Measurements from ENCODE around the gene CYP2W1.

CYP2W1 gene

DNA sequence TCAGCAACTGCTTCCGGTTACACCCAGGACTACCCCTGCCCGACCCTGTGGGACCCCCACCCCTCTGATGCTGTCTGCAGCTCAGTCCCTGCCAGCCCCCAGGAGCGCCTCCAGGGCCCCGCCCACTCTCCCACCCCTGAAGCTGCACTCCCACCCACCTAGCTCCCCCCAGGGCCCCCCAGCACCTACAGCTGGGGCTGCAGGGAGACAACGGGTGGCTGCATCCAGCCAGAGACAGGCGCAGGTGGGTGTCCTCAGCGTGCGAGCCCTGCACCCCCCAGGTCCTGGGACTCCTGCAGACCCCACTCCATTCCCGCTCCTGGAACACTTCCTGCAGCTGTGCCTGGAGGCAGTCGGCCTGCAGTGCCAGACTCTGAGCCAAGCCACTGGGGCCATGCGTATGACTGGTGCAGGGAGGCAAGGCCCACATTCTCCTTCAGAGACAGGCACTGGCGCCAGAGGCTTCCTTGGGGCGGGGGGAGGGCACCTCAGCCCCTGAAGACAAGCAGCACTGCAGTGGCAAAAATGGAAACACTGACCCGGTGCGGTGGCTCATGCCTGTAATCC lies 6.1 kb downstream of the CYP2W1 start:
- Histone ChIP-seq H3K9me3 (ENCODE audit: control extremely low read depth in 1 of 5, control insufficient read depth in 4 of 5, insufficient read depth in 2 of 5, low read depth in 1 of 5, low read length in 4 of 5) (no peaks in the 10 kb centered on the region), H3K27ac (ENCODE audit: insufficient read depth in 1 of 2, low read depth in 1 of 2, low read length in 2 of 2, poor library complexity in 1 of 2, severe bottlenecking in 2 of 2) (no peak overlapping the region), H3K27me3 (replicated peaks in 2 of 5; ENCODE audit: control insufficient read depth in 4 of 5, insufficient read depth in 5 of 5, low read length in 4 of 5) (peaks cover 0 to 36% (median 2%) of the 10 kb centered on the region in 5 experiments), H3K36me3 (ENCODE audit: control insufficient read depth in 4 of 4, insufficient read depth in 4 of 4, low read length in 3 of 4) (no peaks in the 10 kb centered on the region), H3K4me3 (ENCODE audit: control insufficient read depth in 1 of 7, extremely low read depth in 1 of 7, insufficient read depth in 4 of 7, low read depth in 2 of 7, low read length in 6 of 7) (no peak overlapping the region), H3K4me1 (ENCODE audit: control extremely low read depth in 1 of 4, control insufficient read depth in 4 of 4, insufficient read depth in 4 of 4, low read length in 3 of 4) (peaks cover 0 to 19% (median 10%) of the 10 kb centered on the region in 4 experiments)
- 83% methylated on average over 12 of the region's 15 CpGs for WGBS (ENCODE audit: insufficient coverage)
- POLR2A ChIA-PET: interaction anchor here (0.6 kb wide), 1 partner anchor 76 kb away, joined by 8 read pairs; no protein-coding TSS in a partner anchor
- CTCF ChIA-PET: interaction anchor here (2.3 kb wide), 1 partner anchor 77 kb away, joined by 9 read pairs; no protein-coding TSS in a partner anchor
- no peak for DNase-seq

DNA sequence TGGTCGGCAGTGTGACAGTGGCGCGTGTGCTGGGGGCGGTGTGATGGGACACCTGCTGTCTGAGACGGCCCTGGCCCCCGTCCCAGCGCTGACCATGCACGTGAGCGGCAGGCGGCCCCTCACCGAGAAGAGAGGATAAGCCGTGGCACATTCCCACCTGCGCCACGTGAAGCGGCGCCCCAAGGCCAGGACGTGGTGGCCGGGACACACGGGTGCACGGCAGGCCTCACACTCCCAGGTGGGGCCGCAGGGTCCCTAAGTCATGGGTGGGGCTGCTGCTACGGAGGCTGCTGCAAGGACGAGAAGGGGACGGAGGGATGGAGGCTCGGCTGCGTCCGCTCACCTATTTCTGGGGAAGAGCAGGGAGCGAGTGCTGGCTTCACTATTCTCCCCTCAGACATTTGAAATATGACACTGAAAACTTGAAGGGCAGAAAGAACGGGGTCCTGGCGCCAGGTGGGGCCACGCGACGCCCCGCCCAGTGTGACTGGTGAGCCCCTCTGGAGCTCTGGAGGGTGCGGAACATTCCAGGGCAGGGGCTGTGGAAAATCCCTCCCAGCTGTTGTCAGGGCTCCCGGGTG lies 7.5 kb downstream of the CYP2W1 start:
- peaks cover 0 to 19% (median 11%) of the 10 kb centered on the region in 4 experiments for H3K4me1 ChIP-seq (ENCODE audit: control extremely low read depth in 1 of 4, control insufficient read depth in 4 of 4, insufficient read depth in 4 of 4, low read length in 3 of 4)
- no peaks in the 10 kb centered on the region for H3K9me3 ChIP-seq (ENCODE audit: control extremely low read depth in 1 of 5, control insufficient read depth in 4 of 5, insufficient read depth in 2 of 5, low read depth in 1 of 5, low read length in 4 of 5)
- H3K36me3 ChIP-seq (ENCODE audit: control insufficient read depth in 4 of 4, insufficient read depth in 4 of 4, low read length in 3 of 4): peaks cover 0 to 4% (median 0%) of the 10 kb centered on the region in 4 experiments
- peaks cover 0 to 35% (median 2%) of the 10 kb centered on the region in 5 experiments for H3K27me3 ChIP-seq (replicated peaks in 2 of 5; ENCODE audit: control insufficient read depth in 4 of 5, insufficient read depth in 5 of 5, low read length in 4 of 5)
- CTCF ChIA-PET: interaction anchor here (1.0 to 9.1 kb wide), 2 partner anchors 74 to 153 kb away, joined by 4 to 160 read pairs; no protein-coding TSS in a partner anchor
- no peak overlapping the region for H3K4me3 ChIP-seq (ENCODE audit: control insufficient read depth in 1 of 7, extremely low read depth in 1 of 7, insufficient read depth in 4 of 7, low read depth in 2 of 7, low read length in 6 of 7)
- H3K27ac ChIP-seq (ENCODE audit: insufficient read depth in 1 of 2, low read depth in 1 of 2, low read length in 2 of 2, poor library complexity in 1 of 2, severe bottlenecking in 2 of 2): no peak overlapping the region
- POLR2A ChIA-PET: no interaction called here
- DNase-seq: no peak
- 96% methylated on average over 35 of the region's 36 CpGs for WGBS (ENCODE audit: insufficient coverage)

DNA sequence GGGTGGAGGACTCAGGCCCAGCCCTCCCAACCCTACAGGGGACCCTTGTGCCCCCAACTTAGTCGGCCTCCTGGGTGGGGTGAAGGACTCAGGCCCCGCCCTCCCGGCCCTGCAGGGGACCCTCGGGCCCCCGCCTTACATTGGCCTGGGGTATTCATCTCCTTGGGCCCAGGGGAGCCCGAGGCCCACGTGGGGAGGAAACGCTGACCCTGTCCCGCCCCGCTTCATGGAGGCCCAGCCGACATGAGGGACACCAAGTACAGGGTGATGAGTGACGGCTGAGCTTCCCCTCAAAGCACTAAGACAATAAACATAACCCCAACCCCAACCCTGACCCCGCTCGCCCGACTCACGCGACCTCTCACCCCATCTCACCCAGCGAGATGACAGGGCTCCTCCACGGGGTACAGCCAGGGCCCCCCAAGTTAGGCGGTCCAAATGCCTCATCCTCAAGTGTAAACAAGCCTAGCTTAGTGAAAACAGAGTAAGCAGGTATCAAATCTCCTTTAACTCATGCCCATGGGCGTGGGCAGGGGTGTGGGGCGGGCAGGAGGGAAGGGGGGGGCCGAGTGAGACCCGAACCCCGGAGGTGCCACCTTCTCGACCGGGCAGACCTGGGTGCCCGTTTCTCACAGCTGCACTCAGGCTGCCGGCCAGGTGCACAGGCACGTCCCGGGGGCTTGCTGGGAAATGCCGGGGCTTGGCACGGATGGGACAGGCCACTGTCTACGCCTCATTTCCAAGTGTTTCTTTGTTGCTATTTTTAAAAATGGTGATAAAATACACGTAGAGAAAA lies 8.2 kb downstream of the CYP2W1 start:
- Histone ChIP-seq H3K9me3 (ENCODE audit: control extremely low read depth in 1 of 5, control insufficient read depth in 4 of 5, insufficient read depth in 2 of 5, low read depth in 1 of 5, low read length in 4 of 5) (no peaks in the 10 kb centered on the region), H3K27ac (ENCODE audit: insufficient read depth in 1 of 2, low read depth in 1 of 2, low read length in 2 of 2, poor library complexity in 1 of 2, severe bottlenecking in 2 of 2) (no peak overlapping the region), H3K4me1 (ENCODE audit: control extremely low read depth in 1 of 4, control insufficient read depth in 4 of 4, insufficient read depth in 4 of 4, low read length in 3 of 4) (peaks cover 0 to 20% (median 13%) of the 10 kb centered on the region in 4 experiments), H3K4me3 (ENCODE audit: control insufficient read depth in 1 of 7, extremely low read depth in 1 of 7, insufficient read depth in 4 of 7, low read depth in 2 of 7, low read length in 6 of 7) (no peak overlapping the region), H3K36me3 (ENCODE audit: control insufficient read depth in 4 of 4, insufficient read depth in 4 of 4, low read length in 3 of 4) (peaks cover 0 to 5% (median 0%) of the 10 kb centered on the region in 4 experiments), H3K27me3 (replicated peaks in 2 of 5; ENCODE audit: control insufficient read depth in 4 of 5, insufficient read depth in 5 of 5, low read length in 4 of 5) (peaks cover 0 to 28% (median 2%) of the 10 kb centered on the region in 5 experiments)
- WGBS (ENCODE audit: insufficient coverage): 90% methylated on average over 14 of the region's 35 CpGs
- POLR2A ChIA-PET: no interaction called here
- DNase-seq: no peak
- CTCF ChIA-PET: interaction anchor here (1.0 to 9.1 kb wide), 6 partner anchors 14 to 152 kb away, joined by 4 to 160 read pairs (median 22); partner anchors contain the start of gene COX19

DNA sequence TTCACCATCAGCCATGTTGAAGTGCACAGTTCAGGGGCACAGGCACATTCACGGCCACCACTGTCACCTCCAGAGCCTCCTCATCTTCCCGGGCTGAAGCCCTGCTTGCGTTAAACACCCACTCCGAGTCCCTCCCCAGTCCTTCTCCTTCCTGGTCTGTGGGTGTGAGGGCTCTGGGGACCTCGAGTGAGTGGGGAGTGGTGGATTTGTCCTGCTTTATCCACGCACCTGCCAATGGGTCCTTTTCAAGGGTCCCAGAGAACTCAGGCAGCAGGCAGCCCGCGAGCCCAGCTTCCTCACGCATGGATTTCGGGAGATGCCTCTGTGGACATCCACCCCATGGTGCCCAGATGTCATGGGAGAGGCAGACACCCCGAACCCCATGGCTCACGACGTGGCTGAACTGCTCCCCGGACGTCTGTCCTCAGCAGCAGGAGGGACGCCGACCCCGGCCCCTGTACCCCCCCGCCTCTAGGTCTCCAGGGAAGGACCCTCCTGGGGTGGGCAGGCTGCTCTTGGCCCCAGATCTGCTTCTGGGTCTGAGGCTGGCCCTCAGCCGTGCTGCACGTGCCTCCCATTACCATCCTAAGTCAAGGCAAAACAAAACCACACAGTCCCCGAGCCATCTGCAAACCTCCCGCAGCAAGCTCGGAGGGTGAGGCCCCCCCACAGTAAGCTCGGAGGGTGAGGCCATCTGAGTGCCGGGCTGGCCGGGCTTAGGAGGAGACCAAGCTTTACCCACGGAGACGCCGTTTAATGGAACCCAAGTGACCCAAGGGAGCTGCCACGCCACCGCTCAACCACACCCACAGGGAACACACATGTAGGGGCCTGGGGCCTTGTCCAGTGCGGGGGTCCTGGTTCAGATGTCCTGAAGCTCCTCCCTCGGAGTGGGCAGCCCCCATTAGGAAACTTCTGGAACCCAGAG lies 9.0 kb downstream of the CYP2W1 start:
- peaks cover 0 to 19% (median 2%) of the 10 kb centered on the region in 5 experiments for H3K27me3 ChIP-seq (replicated peaks in 2 of 5; ENCODE audit: control insufficient read depth in 4 of 5, insufficient read depth in 5 of 5, low read length in 4 of 5)
- CTCF ChIA-PET: interaction anchor here (0.7 to 9.1 kb wide), 32 partner anchors 7 to 184 kb away, joined by 3 to 160 read pairs (median 11); partner anchors contain the start of genes COX19, CYP2W1, GPER1 and GPR146

DNA sequence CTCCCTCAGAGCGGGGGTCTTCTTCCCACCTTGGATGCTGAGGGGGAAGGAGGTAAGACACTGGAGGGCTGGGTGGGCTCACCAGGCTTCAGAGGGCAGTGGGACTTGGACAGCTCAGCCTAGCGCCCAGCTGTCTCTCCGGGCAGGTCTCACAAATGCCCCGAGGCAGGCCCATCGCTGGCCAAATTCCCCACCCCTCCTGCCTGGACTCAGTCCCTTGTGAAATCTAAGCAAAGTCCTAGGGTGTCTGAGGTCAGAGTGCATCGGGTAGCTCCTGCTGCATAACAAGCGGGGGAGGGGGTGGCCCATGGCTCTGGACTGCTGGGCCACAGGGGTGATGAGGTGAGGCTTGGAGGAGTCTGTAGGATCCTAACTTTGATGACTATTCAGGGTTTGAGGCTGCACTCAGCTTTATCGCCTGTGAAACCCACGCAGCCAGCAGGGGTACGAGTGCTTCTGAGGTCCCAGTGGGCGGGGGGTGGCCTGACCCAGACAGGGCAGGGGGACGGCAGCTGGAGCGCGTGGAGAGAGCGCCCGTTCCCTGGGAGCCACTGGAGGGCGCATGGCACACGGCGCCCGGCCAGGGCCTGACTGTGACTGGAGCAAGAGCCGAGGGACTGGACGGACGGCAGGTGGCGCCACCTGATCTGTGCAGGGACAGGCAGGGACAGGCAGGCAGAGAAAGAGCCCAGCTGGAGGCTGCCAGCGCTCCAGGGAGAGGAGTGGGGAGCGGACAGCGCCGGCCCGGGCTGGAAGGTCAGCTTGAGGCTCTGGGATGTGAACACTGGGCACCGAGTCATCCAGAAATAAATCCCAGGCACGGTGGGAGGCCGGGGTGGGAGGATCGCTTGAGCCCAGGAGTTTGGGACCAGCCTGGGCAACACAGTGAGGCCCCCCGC lies 10.0 kb downstream of the CYP2W1 start:
- CTCF ChIA-PET: interaction anchor here (0.6 to 9.1 kb wide), 44 partner anchors 8 to 200 kb away, joined by 3 to 160 read pairs (median 6); partner anchors contain the start of genes COX19, CYP2W1, GPER1 and GPR146

More for the DNA sequence above, 9.0 kb downstream of the CYP2W1 start:
- Histone ChIP-seq H3K27ac (ENCODE audit: insufficient read depth in 1 of 2, low read depth in 1 of 2, low read length in 2 of 2, poor library complexity in 1 of 2, severe bottlenecking in 2 of 2) (no peak overlapping the region), H3K9me3 (ENCODE audit: control extremely low read depth in 1 of 5, control insufficient read depth in 4 of 5, insufficient read depth in 2 of 5, low read depth in 1 of 5, low read length in 4 of 5) (no peaks in the 10 kb centered on the region), H3K36me3 (ENCODE audit: control insufficient read depth in 4 of 4, insufficient read depth in 4 of 4, low read length in 3 of 4) (peaks cover 0 to 5% (median 0%) of the 10 kb centered on the region in 4 experiments), H3K4me1 (ENCODE audit: control extremely low read depth in 1 of 4, control insufficient read depth in 4 of 4, insufficient read depth in 4 of 4, low read length in 3 of 4) (peaks cover 0 to 28% (median 22%) of the 10 kb centered on the region in 4 experiments), H3K4me3 (ENCODE audit: control insufficient read depth in 1 of 7, extremely low read depth in 1 of 7, insufficient read depth in 4 of 7, low read depth in 2 of 7, low read length in 6 of 7) (no peak overlapping the region)
- POLR2A ChIA-PET: interaction anchor here (1.9 to 2.1 kb wide), 2 partner anchors 17 to 74 kb away, joined by 8 to 9 read pairs; partner anchors contain the start of gene COX19
- no peak for DNase-seq
- 91% methylated on average over 21 of the region's 34 CpGs for WGBS (ENCODE audit: insufficient coverage)

More for the DNA sequence above, 10.0 kb downstream of the CYP2W1 start:
- H3K27ac ChIP-seq (ENCODE audit: insufficient read depth in 1 of 2, low read depth in 1 of 2, low read length in 2 of 2, poor library complexity in 1 of 2, severe bottlenecking in 2 of 2): no peak overlapping the region
- POLR2A ChIA-PET: interaction anchor here (1.0 to 2.1 kb wide), 3 partner anchors 18 to 151 kb away, joined by 3 to 9 read pairs (median 8); partner anchors contain the start of gene COX19
- H3K27me3 ChIP-seq (replicated peaks in 2 of 5; ENCODE audit: control insufficient read depth in 4 of 5, insufficient read depth in 5 of 5, low read length in 4 of 5): peaks cover 0 to 11% (median 0%) of the 10 kb centered on the region in 5 experiments
- peaks cover 0 to 36% (median 26%) of the 10 kb centered on the region in 4 experiments for H3K4me1 ChIP-seq (ENCODE audit: control extremely low read depth in 1 of 4, control insufficient read depth in 4 of 4, insufficient read depth in 4 of 4, low read length in 3 of 4)
- peak; percentile 95 to 97 (median 97) for DNase-seq
- WGBS (ENCODE audit: insufficient coverage): 15% methylated on average over 28 of the region's 34 CpGs
- peaks cover 0 to 9% (median 0%) of the 10 kb centered on the region in 4 experiments for H3K36me3 ChIP-seq (ENCODE audit: control insufficient read depth in 4 of 4, insufficient read depth in 4 of 4, low read length in 3 of 4)
- H3K4me3 ChIP-seq (ENCODE audit: control insufficient read depth in 1 of 7, extremely low read depth in 1 of 7, insufficient read depth in 4 of 7, low read depth in 2 of 7, low read length in 6 of 7): no peak overlapping the region
- H3K9me3 ChIP-seq (ENCODE audit: control extremely low read depth in 1 of 5, control insufficient read depth in 4 of 5, insufficient read depth in 2 of 5, low read depth in 1 of 5, low read length in 4 of 5): no peaks in the 10 kb centered on the region
